Suprapubic skin (tissue), 3 donors: Measurements from ENCODE around the gene LRSAM1.

Source experiments
- CTCF ChIP-seq, 2 donors: fragments of 200-600 bp in 1 of 2; fragments of 450-650 bp in 1 of 2; sonication (generic) in 1 of 2; IDR thresholded peaks; one replicate each; pipeline ENCODE4 v1.5.1; 2016 to 2019; ENCODE audit warnings: antibody characterized with exemption in 2 of 2, mild to moderate bottlenecking in 1 of 2, moderate library complexity in 1 of 2
- POLR2A ChIP-seq, 2 donors: fragments of 450-650 bp; IDR thresholded peaks; one replicate each; pipeline ENCODE4 v1.6.1; 2017; ENCODE audit warnings: antibody characterized with exemption in 2 of 2, mild to moderate bottlenecking in 2 of 2, moderate library complexity in 2 of 2

GRCh38 chr9:127539982-127540663, 88.8 kb downstream of the LRSAM1 start:
- no peak for TF ChIP-seq POLR2A (IDR thresholded peaks at IDR 0.05)
- no peak for TF ChIP-seq CTCF (IDR thresholded peaks at IDR 0.05)
